K562 (cell line): ENCODE measurements around the gene ZC3H18. TPM values are rescaled to one million over a fixed set of nuclear protein-coding genes. Genes with fewer than 3 reads are reported as not detected.

ENCODE experiments used
- BMI1 ChIP-seq: fragments of 150-350 bp; IDR thresholded peaks from 2 replicates; pipeline ENCODE4 v1.6.1; 2014; ENCODE audit warnings: low read length
- ILF3 ChIP-seq: fragments of 450-650 bp; IDR thresholded peaks from 2 replicates; pipeline ENCODE4 v1.6.1; 2018; ENCODE audit warnings: antibody characterized with exemption, mild to moderate bottlenecking, moderate library complexity, borderline replicate concordance
- STAT6 ChIP-seq: sonication (generic); formaldehyde crosslinking; IDR thresholded peaks from 2 replicates; pipeline ENCODE4 v1.8.1; 2023; ENCODE audit warnings: mild to moderate bottlenecking, missing genetic modification reagents
- TRIM25 ChIP-seq: fragments of 450-650 bp; IDR thresholded peaks from 2 replicates; pipeline ENCODE4 v1.7.0; 2016; ENCODE audit warnings: borderline replicate concordance
- ZNF785 ChIP-seq: fragments of 250-450 bp; sonication (Bioruptor Pico); IDR thresholded peaks from 2 replicates; pipeline ENCODE4 v1.4.0; 2020; ENCODE audit warnings: mild to moderate bottlenecking
- polyA plus RNA-seq, 8 experiments: library from polyadenylated mRNA; depleted of rRNA in 4 of 8; stranded (reverse) in 5 of 8; unstranded in 3 of 8; fragments of >200 nt; fragmentation: Nextera tagmentation in 2 of 8; fragmentation: Illumina TruSeq in 1 of 8; extraction: Ambion mirVana in 2 of 8; extraction: Trizol in 1 of 8; gene quantifications; 2 replicates each; pipeline versions ENCODE4 v1.2.1 to v1.2.3, GENCODE V29; 2011 to 2014; ENCODE audit warnings: inconsistent platforms in 1 of 8, missing spikeins in 1 of 8
- total RNA-seq, 7 experiments: library from RNA; depleted of rRNA in 6 of 7; stranded (reverse); fragments of >200 nt in 6 of 7; fragmentation: Illumina TruSeq in 2 of 7; extraction: Trizol in 2 of 7; gene quantifications; 2 replicates each; pipeline versions ENCODE4 v1.2.1 to v1.2.3, GENCODE V29; 2011 to 2021; ENCODE audit warnings: low replicate concordance in 1 of 7

Gene ZC3H18
- total and polyA plus RNA-seq, 9 of the 15 experiments (the other 6 are each of a cell fraction or from before 2014, with no cell fraction given): 1.7 to 88.7 (median 26.9) TPM

GRCh38 chr16:88626646-88627045, 56.4 kb downstream of the ZC3H18 start (continued):
- no peak for TF ChIP-seq STAT6 (CRISPR knock-in tag)
- no peak for TF ChIP-seq ILF3
- TF ChIP-seq TRIM25: no peak
- no peak for TF ChIP-seq BMI1
- no peak for TF ChIP-seq ZNF785 (CRISPR knock-in tag)
